HG03097 (cell line): Measurements from ENCODE around the gene ACAD11.
"Not testable (repeated sequence)": the region's sequence is repeated elsewhere in the genome, so short reads cannot be mapped to it uniquely, and the experiment has no call there.

ENCODE experiments used
- ATAC-seq: cut with Tn5 transposase; IDR thresholded peaks from one replicate; pipeline ENCODE4 v1.9.1; 2021; ENCODE audit not compliant: unreplicated experiment, low FRiP score

The ACAD11 gene

GRCh38 chr3:132606085-132606484 lies 53.5 kb downstream of the ACAD11 start:
- no peak for ATAC-seq

GRCh38 chr3:132605374-132605792 lies 54.2 kb downstream of the ACAD11 start:
- no peak for ATAC-seq

- ATAC-seq, result not testable (repeated sequence)
Observed at GRCh38 chr3:132600614-132601013, 59.0 kb downstream of the ACAD11 start.

GRCh38 chr3:132598181-132598580 lies 61.4 kb downstream of the ACAD11 start:
- ATAC-seq, result no peak

- ATAC-seq, result no peak
Observed at GRCh38 chr3:132597660-132598059, 61.9 kb downstream of the ACAD11 start.

GRCh38 chr3:132596816-132597433 lies 62.7 kb downstream of the ACAD11 start, which contains the start of gene ACKR4:
Gene ACKR4 (plus strand): TSS chr3:132597270. CDS start chr3:132600398, 3,128 bp downstream.
- ATAC-seq, result no peak

GRCh38 chr3:132596326-132596725 lies 63.3 kb downstream of the ACAD11 start:
- ATAC-seq, result no peak

GRCh38 chr3:132595014-132595413 lies 64.6 kb downstream of the ACAD11 start:
- no peak for ATAC-seq

- ATAC-seq, result no peak
Observed at GRCh38 chr3:132594498-132594897, 65.1 kb downstream of the ACAD11 start.

GRCh38 chr3:132593947-132594323 lies 65.7 kb downstream of the ACAD11 start:
- ATAC-seq, result no peak

GRCh38 chr3:132593241-132593946 lies 66.2 kb downstream of the ACAD11 start:
- no peak for ATAC-seq

- ATAC-seq, result no peak
Observed at GRCh38 chr3:132592216-132592615, 67.4 kb downstream of the ACAD11 start.

GRCh38 chr3:132587401-132587800 lies 72.2 kb downstream of the ACAD11 start:
- ATAC-seq, result no peak

GRCh38 chr3:132573797-132574211 lies 85.8 kb downstream of the ACAD11 start:
- no peak for ATAC-seq

GRCh38 chr3:132570016-132570415 lies 89.6 kb downstream of the ACAD11 start:
- ATAC-seq, result no peak

- ATAC-seq, result no peak
Observed at GRCh38 chr3:132569580-132569979, 90.0 kb downstream of the ACAD11 start.

- ATAC-seq, result no peak
Observed at GRCh38 chr3:132569153-132569552, 90.5 kb downstream of the ACAD11 start.

GRCh38 chr3:132568422-132568821 lies 91.2 kb downstream of the ACAD11 start:
- no peak for ATAC-seq

GRCh38 chr3:132564070-132564465 lies 95.5 kb downstream of the ACAD11 start:
- ATAC-seq, result no peak

- no peak for ATAC-seq
Observed at GRCh38 chr3:132563420-132564069, 96.1 kb downstream of the ACAD11 start.

- no peak for ATAC-seq
Observed at GRCh38 chr3:132561003-132561402, 98.6 kb downstream of the ACAD11 start.
